ENCODE results near the gene CERKL.
A peak's percentile ranks its signal among the peaks of the same experiment; 100 is the strongest.

Gene CERKL

DNA sequence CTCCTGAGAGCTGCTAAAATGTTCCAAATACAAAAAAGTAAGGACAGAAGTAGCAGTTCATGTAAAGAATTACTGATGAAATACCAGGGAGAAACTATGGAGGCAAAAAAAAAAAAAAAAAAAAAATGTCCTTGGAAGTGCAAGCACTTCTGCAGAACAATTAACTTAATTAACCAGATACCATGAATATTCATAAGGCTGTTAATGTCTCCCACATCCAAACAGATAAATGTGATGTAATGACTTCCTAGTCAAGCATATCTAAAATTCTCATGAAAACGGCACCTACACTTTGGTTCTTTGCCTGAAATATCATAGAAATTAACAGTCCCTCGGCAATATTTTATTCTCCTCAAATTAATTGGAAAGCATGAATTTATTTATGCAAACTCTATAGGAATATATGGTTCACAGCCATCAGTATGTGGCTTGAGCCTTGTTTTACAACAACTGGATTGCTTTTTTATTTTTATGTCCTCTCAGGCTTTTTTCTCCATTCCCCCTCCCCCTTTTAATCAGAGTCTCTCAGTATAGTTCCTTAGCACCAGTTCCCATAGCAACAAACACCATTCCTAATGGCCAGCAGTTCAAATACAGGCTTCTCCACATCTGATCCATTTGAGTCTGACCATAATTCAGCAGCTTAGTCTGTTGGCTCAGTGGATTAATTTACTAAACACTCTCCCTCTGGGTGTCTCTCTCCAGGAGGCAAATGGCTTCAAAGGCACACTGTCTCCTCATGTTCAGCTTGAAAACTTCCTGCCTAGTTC, 102.7 kb downstream of the CERKL start:
- no peak for TF ChIP-seq TAF1 (IDR thresholded peaks at IDR 0.05; ENCODE audit: low read depth)
- no peak for TF ChIP-seq CREB1 (IDR thresholded peaks at IDR 0.05; ENCODE audit: low read depth)
- no peak for TF ChIP-seq YY1 (IDR thresholded peaks at IDR 0.05; ENCODE audit: low read depth)
- no peak for TF ChIP-seq EP300 (IDR thresholded peaks at IDR 0.05; ENCODE audit: borderline replicate concordance)
- TF ChIP-seq RAD21 (IDR thresholded peaks at IDR 0.05; ENCODE audit: low read depth) = no peak
- no peak for TF ChIP-seq USF1 (IDR thresholded peaks at IDR 0.05)
- no peak for TF ChIP-seq EGR1 (IDR thresholded peaks at IDR 0.05)
- TF ChIP-seq NFIC (IDR thresholded peaks at IDR 0.05) = no peak
- no peak for TF ChIP-seq CEBPB (IDR thresholded peaks at IDR 0.05)
- no peak for TF ChIP-seq TCF12 (IDR thresholded peaks at IDR 0.05; ENCODE audit: low read depth)
- TF ChIP-seq, protein P1, sequence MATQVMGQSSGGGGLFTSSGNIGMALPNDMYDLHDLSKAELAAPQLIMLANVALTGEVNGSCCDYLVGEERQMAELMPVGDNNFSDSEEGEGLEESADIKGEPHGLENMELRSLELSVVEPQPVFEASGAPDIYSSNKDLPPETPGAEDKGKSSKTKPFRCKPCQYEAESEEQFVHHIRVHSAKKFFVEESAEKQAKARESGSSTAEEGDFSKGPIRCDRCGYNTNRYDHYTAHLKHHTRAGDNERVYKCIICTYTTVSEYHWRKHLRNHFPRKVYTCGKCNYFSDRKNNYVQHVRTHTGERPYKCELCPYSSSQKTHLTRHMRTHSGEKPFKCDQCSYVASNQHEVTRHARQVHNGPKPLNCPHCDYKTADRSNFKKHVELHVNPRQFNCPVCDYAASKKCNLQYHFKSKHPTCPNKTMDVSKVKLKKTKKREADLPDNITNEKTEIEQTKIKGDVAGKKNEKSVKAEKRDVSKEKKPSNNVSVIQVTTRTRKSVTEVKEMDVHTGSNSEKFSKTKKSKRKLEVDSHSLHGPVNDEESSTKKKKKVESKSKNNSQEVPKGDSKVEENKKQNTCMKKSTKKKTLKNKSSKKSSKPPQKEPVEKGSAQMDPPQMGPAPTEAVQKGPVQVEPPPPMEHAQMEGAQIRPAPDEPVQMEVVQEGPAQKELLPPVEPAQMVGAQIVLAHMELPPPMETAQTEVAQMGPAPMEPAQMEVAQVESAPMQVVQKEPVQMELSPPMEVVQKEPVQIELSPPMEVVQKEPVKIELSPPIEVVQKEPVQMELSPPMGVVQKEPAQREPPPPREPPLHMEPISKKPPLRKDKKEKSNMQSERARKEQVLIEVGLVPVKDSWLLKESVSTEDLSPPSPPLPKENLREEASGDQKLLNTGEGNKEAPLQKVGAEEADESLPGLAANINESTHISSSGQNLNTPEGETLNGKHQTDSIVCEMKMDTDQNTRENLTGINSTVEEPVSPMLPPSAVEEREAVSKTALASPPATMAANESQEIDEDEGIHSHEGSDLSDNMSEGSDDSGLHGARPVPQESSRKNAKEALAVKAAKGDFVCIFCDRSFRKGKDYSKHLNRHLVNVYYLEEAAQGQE (IDR thresholded peaks at IDR 0.05; ENCODE audit: low read depth) = no peak
- no peak for TF ChIP-seq ZBTB7A (IDR thresholded peaks at IDR 0.05; ENCODE audit: low read depth)
- no peak for TF ChIP-seq TEAD4 (IDR thresholded peaks at IDR 0.05)
- TF ChIP-seq MAX (IDR thresholded peaks at IDR 0.05) = no peak
- TF ChIP-seq FOXM1 (IDR thresholded peaks at IDR 0.05; ENCODE audit: borderline replicate concordance, low read depth) = no peak

DNA sequence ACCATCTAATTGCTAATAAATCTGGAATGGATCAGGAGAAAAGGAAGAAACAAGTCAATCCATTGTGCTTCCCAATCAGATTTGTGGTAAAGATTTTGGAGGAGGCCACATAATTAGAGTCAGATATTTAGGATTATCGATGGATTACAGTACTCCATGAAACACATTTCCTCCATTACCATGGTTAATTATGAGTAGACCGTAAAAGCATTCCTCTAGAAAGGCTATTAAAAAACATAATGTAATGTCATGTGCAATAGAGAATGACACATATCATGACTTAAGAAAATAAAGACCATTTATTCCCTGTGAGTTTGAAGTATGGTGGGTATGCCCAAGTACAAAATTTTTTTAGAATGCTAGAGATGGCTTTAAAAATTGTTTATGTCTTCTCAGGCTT, 103.7 kb downstream of the CERKL start:
- TF ChIP-seq ZBTB7A (IDR thresholded peaks at IDR 0.05; ENCODE audit: low read depth) = no peak
- no peak for TF ChIP-seq MAX (IDR thresholded peaks at IDR 0.05)
- TF ChIP-seq FOXM1 (IDR thresholded peaks at IDR 0.05; ENCODE audit: borderline replicate concordance, low read depth) = no peak
- TF ChIP-seq TAF1 (IDR thresholded peaks at IDR 0.05; ENCODE audit: low read depth) = no peak
- TF ChIP-seq CREB1 (IDR thresholded peaks at IDR 0.05; ENCODE audit: low read depth) = no peak
- TF ChIP-seq USF1 (IDR thresholded peaks at IDR 0.05) = no peak
- TF ChIP-seq TCF12 (IDR thresholded peaks at IDR 0.05; ENCODE audit: low read depth) = no peak
- TF ChIP-seq EGR1 (IDR thresholded peaks at IDR 0.05) = no peak
- no peak for TF ChIP-seq EP300 (IDR thresholded peaks at IDR 0.05; ENCODE audit: borderline replicate concordance)
- TF ChIP-seq YY1 (IDR thresholded peaks at IDR 0.05; ENCODE audit: low read depth) = no peak
- no peak for TF ChIP-seq RAD21 (IDR thresholded peaks at IDR 0.05; ENCODE audit: low read depth)
- no peak for TF ChIP-seq TEAD4 (IDR thresholded peaks at IDR 0.05)
- TF ChIP-seq CEBPB (IDR thresholded peaks at IDR 0.05) = no peak

- TF ChIP-seq, protein P1 (IDR thresholded peaks at IDR 0.05; ENCODE audit: low read depth) = no peak
- no peak for TF ChIP-seq USF1 (IDR thresholded peaks at IDR 0.05)
- TF ChIP-seq EP300 (IDR thresholded peaks at IDR 0.05; ENCODE audit: borderline replicate concordance) = 0 out of 2 replicates have a peak, but pooled peaks have one; percentile 23
- peak; percentile 40 for TF ChIP-seq TEAD4 (IDR thresholded peaks at IDR 0.05)
- TF ChIP-seq EGR1 (IDR thresholded peaks at IDR 0.05) = no peak
- TF ChIP-seq YY1 (IDR thresholded peaks at IDR 0.05; ENCODE audit: low read depth) = no peak
- TF ChIP-seq TAF1 (IDR thresholded peaks at IDR 0.05; ENCODE audit: low read depth) = no peak
- no peak for TF ChIP-seq FOXM1 (IDR thresholded peaks at IDR 0.05; ENCODE audit: borderline replicate concordance, low read depth)
Observed at GRCh38 chr2:181552808-181553207, 104.1 kb downstream of the CERKL start.

DNA sequence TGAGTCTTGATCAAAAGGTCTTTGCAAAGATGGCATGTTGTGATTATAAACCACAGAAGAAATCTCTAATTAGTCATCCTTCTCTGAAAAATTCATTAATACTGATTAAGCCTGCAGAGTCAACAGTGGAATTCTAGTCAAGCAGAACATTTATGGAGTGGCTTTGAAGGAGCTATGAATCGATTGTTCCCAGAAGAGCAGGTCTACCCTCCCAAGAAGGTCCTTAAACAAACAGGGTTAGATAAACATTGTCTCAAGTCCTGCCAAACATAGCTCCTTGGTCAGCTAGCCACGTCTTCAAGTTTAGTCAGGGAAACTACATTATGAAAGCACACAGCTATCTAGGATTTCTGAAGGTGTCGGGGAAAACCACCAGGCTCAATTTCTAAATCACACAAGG, 110.8 kb downstream of the CERKL start:
- no peak for TF ChIP-seq USF1 (IDR thresholded peaks at IDR 0.05)
- no peak for TF ChIP-seq MAX (IDR thresholded peaks at IDR 0.05)
- TF ChIP-seq EP300 (IDR thresholded peaks at IDR 0.05; ENCODE audit: borderline replicate concordance) = no peak
- TF ChIP-seq TCF12 (IDR thresholded peaks at IDR 0.05; ENCODE audit: low read depth) = no peak
- no peak for TF ChIP-seq CEBPB (IDR thresholded peaks at IDR 0.05)
- no peak for TF ChIP-seq NFIC (IDR thresholded peaks at IDR 0.05)
- no peak for TF ChIP-seq ZBTB7A (IDR thresholded peaks at IDR 0.05; ENCODE audit: low read depth)
- TF ChIP-seq FOXM1 (IDR thresholded peaks at IDR 0.05; ENCODE audit: borderline replicate concordance, low read depth) = no peak
- TF ChIP-seq TAF1 (IDR thresholded peaks at IDR 0.05; ENCODE audit: low read depth) = no peak
- no peak for TF ChIP-seq EGR1 (IDR thresholded peaks at IDR 0.05)
- TF ChIP-seq, protein P1 (IDR thresholded peaks at IDR 0.05; ENCODE audit: low read depth) = no peak
- no peak for TF ChIP-seq YY1 (IDR thresholded peaks at IDR 0.05; ENCODE audit: low read depth)
- TF ChIP-seq TEAD4 (IDR thresholded peaks at IDR 0.05) = no peak
